ENCODE results near the gene SLC37A1. TPM values are rescaled to one million over a fixed set of nuclear protein-coding genes. Genes with fewer than 3 reads are reported as not detected.
"Not testable (repeated sequence)": the region's sequence is repeated elsewhere in the genome, so short reads cannot be mapped to it uniquely, and the experiment has no call there.

SLC37A1 gene
- total and polyA plus RNA-seq, 9 donors = 2.2 to 6.9 (median 2.9) TPM

- H3K36me3 ChIP-seq (ENCODE audit: control insufficient read depth, insufficient read depth, low read length) = no peaks in the 10 kb centered on the region
- peaks cover 25% of the 10 kb centered on the region for H3K27me3 ChIP-seq (ENCODE audit: control insufficient read depth, insufficient read depth, low read length)
- no peak for DNase-seq
- H3K4me1 ChIP-seq (ENCODE audit: control insufficient read depth, insufficient read depth, low read length) = peaks cover 3% of the 10 kb centered on the region
- no CpG with 5 or more reads among the region's 5 CpGs for WGBS (ENCODE audit: insufficient coverage)
- H3K27ac ChIP-seq (ENCODE audit: low read length) = no peak overlapping the region
- peaks cover 5% of the 10 kb centered on the region for H3K9me3 ChIP-seq (replicated peaks; ENCODE audit: control insufficient read depth, low read depth, low read length)
- H3K4me3 ChIP-seq (ENCODE audit: low read length) = no peak overlapping the region
These were observed 100.1 kb downstream of the SLC37A1 start for GRCh38 chr21:42613756-42614155.

GRCh38 chr21:42614396-42614795 lies 100.7 kb downstream of the SLC37A1 start:
- peaks cover 3% of the 10 kb centered on the region for H3K4me1 ChIP-seq (ENCODE audit: control insufficient read depth, insufficient read depth, low read length)
- H3K27ac ChIP-seq (ENCODE audit: low read length) = no peak overlapping the region
- 52% methylated on average over 5 of the region's 9 CpGs for WGBS (ENCODE audit: insufficient coverage)
- no peak overlapping the region for H3K4me3 ChIP-seq (ENCODE audit: low read length)
- no peak for DNase-seq
- H3K9me3 ChIP-seq (replicated peaks; ENCODE audit: control insufficient read depth, low read depth, low read length) = peaks cover 5% of the 10 kb centered on the region
- peaks cover 25% of the 10 kb centered on the region for H3K27me3 ChIP-seq (ENCODE audit: control insufficient read depth, insufficient read depth, low read length)
- no peaks in the 10 kb centered on the region for H3K36me3 ChIP-seq (ENCODE audit: control insufficient read depth, insufficient read depth, low read length)

GRCh38 chr21:42614811-42615351 lies 101.2 kb downstream of the SLC37A1 start:
- peaks cover 5% of the 10 kb centered on the region for H3K9me3 ChIP-seq (replicated peaks; ENCODE audit: control insufficient read depth, low read depth, low read length)
- peaks cover 26% of the 10 kb centered on the region for H3K27me3 ChIP-seq (ENCODE audit: control insufficient read depth, insufficient read depth, low read length)
- no peaks in the 10 kb centered on the region for H3K36me3 ChIP-seq (ENCODE audit: control insufficient read depth, insufficient read depth, low read length)
- peaks cover 3% of the 10 kb centered on the region for H3K4me1 ChIP-seq (ENCODE audit: control insufficient read depth, insufficient read depth, low read length)
- WGBS (ENCODE audit: insufficient coverage) = 24% methylated on average over 7 of the region's 14 CpGs
- H3K4me3 ChIP-seq (ENCODE audit: low read length) = no peak overlapping the region
- DNase-seq = no peak
- no peak overlapping the region for H3K27ac ChIP-seq (ENCODE audit: low read length)

GRCh38 chr21:42615377-42615776 lies 101.7 kb downstream of the SLC37A1 start:
- not testable (repeated sequence) for H3K27ac ChIP-seq (ENCODE audit: low read length); H3K36me3 ChIP-seq (ENCODE audit: control insufficient read depth, insufficient read depth, low read length); H3K9me3 ChIP-seq (replicated peaks; ENCODE audit: control insufficient read depth, low read depth, low read length); H3K4me1 ChIP-seq (ENCODE audit: control insufficient read depth, insufficient read depth, low read length); H3K4me3 ChIP-seq (ENCODE audit: low read length); DNase-seq
- H3K27me3 ChIP-seq (ENCODE audit: control insufficient read depth, insufficient read depth, low read length) = peaks cover 27% of the 10 kb centered on the region
- WGBS (ENCODE audit: insufficient coverage) = no CpG with 5 or more reads among the region's 5 CpGs

- WGBS (ENCODE audit: insufficient coverage) = 61% methylated on average over 3 of the region's 3 CpGs
- Histone ChIP-seq H3K27ac (ENCODE audit: low read length) (no peak overlapping the region), H3K36me3 (ENCODE audit: control insufficient read depth, insufficient read depth, low read length) (no peaks in the 10 kb centered on the region), H3K4me1 (ENCODE audit: control insufficient read depth, insufficient read depth, low read length) (peaks cover 4% of the 10 kb centered on the region), H3K9me3 (replicated peaks; ENCODE audit: control insufficient read depth, low read depth, low read length) (peaks cover 5% of the 10 kb centered on the region), H3K27me3 (ENCODE audit: control insufficient read depth, insufficient read depth, low read length) (peaks cover 27% of the 10 kb centered on the region), H3K4me3 (ENCODE audit: low read length) (no peak overlapping the region)
- no peak for DNase-seq
These were observed 102.3 kb downstream of the SLC37A1 start for GRCh38 chr21:42615924-42616323.

- H3K27me3 ChIP-seq (ENCODE audit: control insufficient read depth, insufficient read depth, low read length) = peaks cover 27% of the 10 kb centered on the region
- peak overlapping the region; percentile 20 for H3K4me3 ChIP-seq (ENCODE audit: low read length)
- no peaks in the 10 kb centered on the region for H3K36me3 ChIP-seq (ENCODE audit: control insufficient read depth, insufficient read depth, low read length)
- peaks cover 9% of the 10 kb centered on the region for H3K4me1 ChIP-seq (ENCODE audit: control insufficient read depth, insufficient read depth, low read length)
- 33% methylated on average over 17 of the region's 18 CpGs for WGBS (ENCODE audit: insufficient coverage)
- H3K27ac ChIP-seq (ENCODE audit: low read length) = no peak overlapping the region
- no peak for DNase-seq
- H3K9me3 ChIP-seq (replicated peaks; ENCODE audit: control insufficient read depth, low read depth, low read length) = peaks cover 5% of the 10 kb centered on the region
These were observed 102.8 kb downstream of the SLC37A1 start for GRCh38 chr21:42616446-42616845.

GRCh38 chr21:42616941-42617340 lies 103.3 kb downstream of the SLC37A1 start:
- Histone ChIP-seq H3K27me3 (ENCODE audit: control insufficient read depth, insufficient read depth, low read length) (peaks cover 27% of the 10 kb centered on the region), H3K27ac (ENCODE audit: low read length) (no peak overlapping the region), H3K36me3 (ENCODE audit: control insufficient read depth, insufficient read depth, low read length) (no peaks in the 10 kb centered on the region), H3K4me1 (ENCODE audit: control insufficient read depth, insufficient read depth, low read length) (peaks cover 12% of the 10 kb centered on the region), H3K9me3 (replicated peaks; ENCODE audit: control insufficient read depth, low read depth, low read length) (peaks cover 2% of the 10 kb centered on the region), H3K4me3 (ENCODE audit: low read length) (no peak overlapping the region)
- no peak for DNase-seq
- 81% methylated on average over 21 of the region's 21 CpGs for WGBS (ENCODE audit: insufficient coverage)

- no peak for DNase-seq
- Histone ChIP-seq H3K9me3 (replicated peaks; ENCODE audit: control insufficient read depth, low read depth, low read length) (no peaks in the 10 kb centered on the region), H3K36me3 (ENCODE audit: control insufficient read depth, insufficient read depth, low read length) (no peaks in the 10 kb centered on the region), H3K27me3 (ENCODE audit: control insufficient read depth, insufficient read depth, low read length) (peaks cover 27% of the 10 kb centered on the region), H3K27ac (ENCODE audit: low read length) (no peak overlapping the region), H3K4me1 (ENCODE audit: control insufficient read depth, insufficient read depth, low read length) (peaks cover 12% of the 10 kb centered on the region), H3K4me3 (ENCODE audit: low read length) (no peak overlapping the region)
- 57% methylated on average over 17 of the region's 23 CpGs for WGBS (ENCODE audit: insufficient coverage)
These were observed 103.8 kb downstream of the SLC37A1 start for GRCh38 chr21:42617486-42617885.

GRCh38 chr21:42618707-42619102 lies 105.1 kb downstream of the SLC37A1 start:
- H3K27me3 ChIP-seq (ENCODE audit: control insufficient read depth, insufficient read depth, low read length) = peaks cover 27% of the 10 kb centered on the region
- H3K27ac ChIP-seq (ENCODE audit: low read length) = no peak overlapping the region
- no CpG with 5 or more reads among the region's 3 CpGs for WGBS (ENCODE audit: insufficient coverage)

GRCh38 chr21:42619166-42619565 lies 105.5 kb downstream of the SLC37A1 start:
- Histone ChIP-seq H3K4me1 (ENCODE audit: control insufficient read depth, insufficient read depth, low read length) (peaks cover 12% of the 10 kb centered on the region), H3K4me3 (ENCODE audit: low read length) (no peak overlapping the region), H3K36me3 (ENCODE audit: control insufficient read depth, insufficient read depth, low read length) (no peaks in the 10 kb centered on the region), H3K27ac (ENCODE audit: low read length) (no peak overlapping the region), H3K9me3 (replicated peaks; ENCODE audit: control insufficient read depth, low read depth, low read length) (no peaks in the 10 kb centered on the region), H3K27me3 (ENCODE audit: control insufficient read depth, insufficient read depth, low read length) (peaks cover 28% of the 10 kb centered on the region)
- 52% methylated on average over 5 of the region's 7 CpGs for WGBS (ENCODE audit: insufficient coverage)
- DNase-seq = no peak

More at GRCh38 chr21:42618707-42619102, 105.1 kb downstream of the SLC37A1 start:
- Histone ChIP-seq H3K4me3 (ENCODE audit: low read length) (no peak overlapping the region), H3K9me3 (replicated peaks; ENCODE audit: control insufficient read depth, low read depth, low read length) (no peaks in the 10 kb centered on the region), H3K36me3 (ENCODE audit: control insufficient read depth, insufficient read depth, low read length) (no peaks in the 10 kb centered on the region), H3K4me1 (ENCODE audit: control insufficient read depth, insufficient read depth, low read length) (peaks cover 12% of the 10 kb centered on the region)
- DNase-seq = no peak

- no peak overlapping the region for H3K4me3 ChIP-seq (ENCODE audit: low read length)
- H3K27ac ChIP-seq (ENCODE audit: low read length) = no peak overlapping the region
- H3K9me3 ChIP-seq (replicated peaks; ENCODE audit: control insufficient read depth, low read depth, low read length) = no peaks in the 10 kb centered on the region
- no peak for DNase-seq
- H3K36me3 ChIP-seq (ENCODE audit: control insufficient read depth, insufficient read depth, low read length) = no peaks in the 10 kb centered on the region
- WGBS (ENCODE audit: insufficient coverage) = 94% methylated on average over 3 of the region's 6 CpGs
- peaks cover 10% of the 10 kb centered on the region for H3K4me1 ChIP-seq (ENCODE audit: control insufficient read depth, insufficient read depth, low read length)
- peaks cover 30% of the 10 kb centered on the region for H3K27me3 ChIP-seq (ENCODE audit: control insufficient read depth, insufficient read depth, low read length)
These were observed 106.2 kb downstream of the SLC37A1 start for GRCh38 chr21:42619841-42620240.

All from muscle of leg (tissue), 11 donors.